ENCODE results near the gene ATP6V0B. TPM values are rescaled to one million over a fixed set of nuclear protein-coding genes. Genes with fewer than 3 reads are reported as not detected.

ATP6V0B gene
- total RNA-seq, 1 donor from 2014 or later, result 98.3 TPM

Other genes starting within 250 kb of the ATP6V0B start
- gene ARTN, start 41.2 kb upstream of the ATP6V0B start, total RNA-seq, result 5.7 TPM
- 22.1 TPM for gene IPO13, start 28.0 kb upstream of the ATP6V0B start, total RNA-seq
- 32.2 TPM for gene DPH2, start 5.0 kb upstream of the ATP6V0B start, total RNA-seq
- gene B4GALT2, start 4.2 kb downstream of the ATP6V0B start, total RNA-seq, result 39.7 TPM
- 22.6 TPM for gene CCDC24, start 16.6 kb downstream of the ATP6V0B start, total RNA-seq
- 38.3 TPM for gene SLC6A9, start 56.5 kb downstream of the ATP6V0B start, total RNA-seq
- not detected for gene KLF17, start 143.9 kb downstream of the ATP6V0B start, total RNA-seq
- not detected for gene KLF18, start 166.7 kb downstream of the ATP6V0B start, total RNA-seq
- 47.6 TPM for gene DMAP1, start 238.5 kb downstream of the ATP6V0B start, total RNA-seq

Measured in ureter (tissue), 1 donor.